Measurements from ENCODE around the gene CAMKMT.

Gene CAMKMT

DNA sequence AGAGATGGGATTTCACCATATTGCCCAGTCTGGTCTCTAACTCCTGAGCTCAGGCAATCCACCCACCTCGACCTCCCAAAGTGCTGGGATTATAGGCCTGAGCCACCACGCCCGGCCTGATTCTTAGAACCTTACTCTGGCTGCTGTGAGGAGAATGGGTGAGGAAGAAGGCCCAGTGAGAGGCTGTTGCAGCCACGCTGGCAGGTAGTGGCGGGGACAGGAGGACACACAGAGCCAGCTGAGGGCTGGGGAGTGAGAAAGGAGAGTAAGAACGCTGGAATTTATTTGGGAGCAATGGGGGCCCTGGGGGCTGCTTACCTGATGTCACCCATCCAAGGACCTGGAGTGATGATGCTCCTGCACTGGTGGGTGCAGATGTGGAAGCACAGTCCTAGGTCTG lies 425.9 kb downstream of the CAMKMT start:
- in situ Hi-C loops (cut with MboI; ENCODE audit: low sequenced_read_pairs): no loop called here

DNA sequence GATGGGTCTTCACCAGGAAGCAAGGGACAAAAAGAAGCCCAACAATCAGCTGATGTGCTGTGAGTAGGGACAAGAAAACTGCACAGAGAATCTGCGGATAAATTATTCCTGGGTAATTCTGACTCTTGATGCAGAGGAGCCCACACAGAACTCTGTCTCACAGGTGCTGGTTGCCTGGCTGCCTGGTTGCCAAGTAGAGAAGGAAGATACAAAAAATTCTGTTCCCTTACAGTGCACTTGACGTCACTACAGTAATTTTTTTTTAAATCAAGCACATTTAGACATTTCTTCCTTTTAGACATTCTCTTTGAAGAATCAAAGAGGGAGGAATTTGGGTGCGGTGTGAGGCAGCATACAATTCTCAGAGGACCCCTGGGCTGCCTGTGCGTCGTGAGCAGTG lies 427.7 kb downstream of the CAMKMT start:
- in situ Hi-C loops (cut with MboI; ENCODE audit: low sequenced_read_pairs): no loop called here

DNA sequence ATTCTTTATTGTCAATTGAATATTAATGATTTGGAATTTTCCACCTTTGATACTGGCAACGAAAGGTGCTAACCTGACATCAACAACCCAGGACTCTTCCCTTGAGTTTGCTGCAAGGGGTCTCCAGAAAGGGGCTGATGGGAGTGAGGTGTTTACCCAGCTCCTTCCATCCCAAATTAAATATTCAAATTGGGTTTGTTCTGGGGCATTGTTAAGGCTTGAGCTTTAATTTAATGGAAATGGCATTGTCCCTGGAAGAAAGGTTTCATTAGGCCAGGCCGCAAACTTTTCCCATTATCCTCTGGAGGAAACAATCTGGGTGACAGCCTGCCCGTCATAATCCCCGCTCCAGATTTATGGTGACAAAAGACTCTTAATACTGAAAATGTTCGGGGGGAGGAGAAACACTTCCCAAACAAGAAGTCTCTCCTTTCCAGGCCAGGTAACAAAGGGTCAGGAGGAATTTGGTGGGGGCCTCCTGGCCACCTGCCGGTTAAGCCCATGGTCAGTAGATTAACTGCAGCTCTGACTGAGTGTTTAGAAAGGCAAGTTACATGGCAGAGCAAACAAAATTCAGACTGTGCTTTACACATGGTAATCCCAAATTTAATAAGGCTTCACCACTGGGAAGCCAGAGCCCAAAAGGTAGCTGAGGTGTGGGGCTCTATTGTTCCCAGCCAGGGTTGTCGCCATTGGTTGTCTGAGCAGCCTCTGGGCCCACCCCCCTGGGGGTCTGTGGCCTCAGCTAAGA lies 428.4 kb downstream of the CAMKMT start:
- in situ Hi-C loops (cut with MboI; ENCODE audit: low sequenced_read_pairs): no loop called here

DNA sequence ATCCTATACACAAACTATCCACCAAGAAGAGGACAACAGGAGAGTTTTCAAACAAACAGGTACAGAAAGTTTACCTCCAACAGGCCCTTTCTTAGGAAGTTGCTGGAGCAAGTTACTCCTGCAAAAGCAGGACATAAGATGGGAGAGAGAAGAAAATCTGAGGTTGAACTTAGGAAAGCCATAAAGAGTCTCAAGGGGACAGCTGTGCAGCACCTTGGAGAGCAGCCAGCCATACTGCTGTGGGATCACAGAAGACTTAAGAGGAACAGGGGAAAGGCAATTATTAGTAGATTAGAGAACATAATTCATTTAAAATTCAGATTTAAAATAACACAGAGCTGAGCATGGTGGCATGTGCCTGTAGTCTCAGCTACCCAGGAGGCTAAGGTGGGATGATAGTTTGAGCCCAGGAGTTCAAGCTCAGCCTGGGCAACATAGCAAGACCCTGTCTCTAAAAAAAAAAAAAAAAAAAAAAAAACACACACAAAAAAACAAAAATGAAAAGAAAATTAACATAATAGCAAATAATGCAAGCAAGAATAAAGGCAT lies 431.6 kb downstream of the CAMKMT start:
- in situ Hi-C loops (cut with MboI; ENCODE audit: low sequenced_read_pairs): no loop called here

DNA sequence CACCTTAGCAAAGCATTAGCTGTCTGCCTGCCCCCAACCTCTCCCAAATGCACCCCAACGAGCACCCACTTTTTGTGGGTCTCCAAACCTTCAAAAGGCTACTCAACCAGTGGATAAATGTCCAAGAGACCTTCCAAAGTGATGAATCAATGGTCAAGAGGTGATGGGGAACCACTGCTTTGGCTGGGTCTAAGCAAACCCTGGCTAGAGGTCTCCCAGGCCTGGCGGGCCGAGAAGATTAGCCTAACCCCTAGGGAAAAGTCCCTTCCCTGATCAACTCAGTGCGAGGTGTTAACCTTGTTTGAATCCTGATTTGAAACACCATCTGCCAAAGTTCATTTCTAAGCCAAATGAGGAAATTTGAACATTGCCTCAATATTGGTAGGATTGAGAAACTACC lies 435.0 kb downstream of the CAMKMT start:
- in situ Hi-C loops (cut with MboI; ENCODE audit: low sequenced_read_pairs): no loop called here

DNA sequence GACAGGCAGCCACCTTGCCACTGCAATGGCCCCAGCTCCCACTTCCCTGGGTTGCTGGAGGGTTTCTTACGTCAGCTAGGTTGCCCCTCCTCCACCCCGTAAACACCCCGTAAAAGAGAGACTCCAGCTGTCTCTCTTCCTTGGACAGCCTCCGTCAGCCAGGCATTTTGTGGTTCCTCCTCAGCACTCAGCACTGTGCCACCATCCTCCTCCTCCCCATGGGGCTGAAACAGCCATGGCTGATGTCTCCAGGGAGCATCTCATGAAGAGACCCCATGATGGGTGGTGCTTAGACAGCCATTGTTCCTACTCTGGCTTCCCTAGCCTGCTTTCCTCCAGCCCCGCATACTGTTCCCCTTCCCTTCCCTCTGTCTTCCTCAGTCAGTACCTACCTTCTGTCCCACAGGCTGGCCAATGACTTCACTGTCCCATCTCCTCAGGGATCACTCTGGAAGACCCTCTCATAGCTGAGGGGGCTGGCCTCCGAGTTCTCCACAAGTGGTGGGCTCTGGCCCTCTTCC lies 436.5 kb downstream of the CAMKMT start:
- in situ Hi-C loops (cut with MboI; ENCODE audit: low sequenced_read_pairs): no loop called here

DNA sequence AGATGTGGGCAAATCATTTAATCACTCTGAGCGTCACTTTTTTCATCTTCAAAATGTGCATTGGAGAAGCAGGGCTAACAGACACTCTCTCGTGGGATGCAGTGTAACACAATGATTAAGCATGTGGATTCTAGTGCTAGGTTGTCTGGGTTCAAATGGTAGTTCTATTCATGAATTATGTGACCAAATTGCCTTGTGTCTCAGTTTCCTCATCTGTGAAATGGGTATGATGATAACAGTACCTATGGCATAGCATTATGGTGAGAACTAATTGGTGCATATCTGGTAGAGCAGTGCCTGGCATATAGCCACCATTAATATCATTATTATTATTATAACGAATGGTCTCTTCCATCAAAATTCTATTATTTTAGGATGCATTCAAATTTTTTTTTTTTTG lies 437.4 kb downstream of the CAMKMT start:
- in situ Hi-C loops (cut with MboI; ENCODE audit: low sequenced_read_pairs): no loop called here

DNA sequence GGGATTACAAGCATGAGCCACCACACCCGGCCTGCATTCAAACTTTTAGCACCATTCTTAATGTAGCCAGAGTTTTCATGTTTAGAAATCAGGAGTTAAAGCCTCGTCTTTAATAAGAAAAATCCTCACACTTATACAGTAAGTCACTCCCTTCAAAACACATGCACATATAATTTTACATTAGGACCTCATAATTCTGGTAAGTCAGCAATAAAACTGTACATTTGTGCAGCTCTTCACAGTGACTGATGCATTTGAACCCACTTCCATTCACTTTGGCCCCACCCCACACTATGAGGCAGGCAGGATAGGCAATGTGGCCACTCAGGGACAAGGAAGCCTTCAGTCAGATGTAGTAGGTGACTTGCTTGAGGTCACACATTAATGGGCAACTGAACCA lies 438.0 kb downstream of the CAMKMT start:
- in situ Hi-C loops (cut with MboI; ENCODE audit: low sequenced_read_pairs): no loop called here

DNA sequence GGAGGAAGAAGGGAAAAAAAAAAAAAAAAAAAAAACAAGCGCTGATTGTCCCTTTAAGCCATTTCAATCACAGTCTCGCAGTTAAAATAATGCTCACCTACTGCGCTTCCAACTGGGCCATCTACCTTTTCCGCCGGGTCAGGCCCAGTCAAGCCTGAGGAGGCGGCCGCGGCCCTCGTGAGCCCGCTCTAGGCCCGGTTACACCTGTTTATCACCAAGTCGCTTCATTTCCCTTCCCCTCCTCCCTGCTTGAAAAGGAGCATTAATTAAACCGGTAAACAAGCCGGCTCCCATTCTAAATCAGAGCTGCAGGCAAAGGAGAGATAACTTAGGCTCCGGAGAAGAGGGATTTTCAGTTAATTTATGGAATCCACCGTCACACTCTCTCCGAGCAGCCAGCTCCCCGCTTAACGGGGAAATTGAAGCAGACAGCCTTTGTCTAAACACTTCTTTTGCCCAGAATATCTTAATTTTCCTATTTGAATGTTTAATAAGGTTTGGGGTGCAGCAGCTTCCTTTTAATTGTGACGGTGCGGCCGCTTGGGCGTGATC lies 439.6 kb downstream of the CAMKMT start:
- in situ Hi-C loops (cut with MboI; ENCODE audit: low sequenced_read_pairs): no loop called here

DNA sequence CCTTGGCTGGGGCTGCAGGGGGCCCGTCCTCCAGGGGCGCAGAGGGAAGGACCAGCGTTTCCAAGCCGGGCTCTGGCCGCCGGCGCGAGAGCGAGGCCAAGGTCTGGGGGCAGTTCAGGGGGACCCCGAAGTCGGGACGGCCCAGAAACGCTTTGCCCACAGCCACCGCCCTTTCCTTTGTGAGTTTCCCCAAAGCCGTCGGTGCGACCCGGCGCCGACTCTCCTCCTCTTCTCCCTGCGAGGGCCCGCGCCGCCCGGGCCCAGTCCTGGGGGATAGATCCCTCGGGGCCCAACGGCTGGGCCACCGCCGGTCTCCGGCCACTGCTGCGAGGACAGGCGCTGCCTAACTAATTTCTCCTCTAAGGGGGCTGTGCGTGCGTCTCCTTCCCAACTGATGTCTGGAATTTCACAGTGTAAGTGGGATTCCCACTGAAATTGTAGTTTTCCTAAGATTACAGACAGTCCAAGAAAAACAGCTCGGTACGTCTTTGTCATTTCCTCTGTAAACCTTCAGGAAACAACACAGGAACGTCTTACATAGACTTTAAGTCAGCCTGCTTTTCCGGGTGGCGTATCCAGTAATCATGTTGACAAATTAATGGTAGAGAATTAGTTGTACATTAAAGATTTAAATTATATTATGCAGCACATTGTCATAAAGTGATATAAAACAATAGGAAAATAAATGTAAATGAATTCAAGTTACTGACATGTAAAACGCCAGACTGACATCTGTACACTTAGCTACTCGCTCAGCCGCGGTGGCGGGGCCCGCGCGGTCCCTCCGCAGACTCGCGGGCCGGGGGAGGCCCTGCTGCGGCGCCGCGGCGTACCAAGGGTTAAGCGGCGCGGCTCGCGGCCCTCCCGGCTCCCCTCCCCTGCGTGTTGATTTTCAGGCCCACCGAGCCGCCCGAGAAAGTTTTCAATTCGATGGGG lies 440.4 kb downstream of the CAMKMT start:
- in situ Hi-C loops (cut with MboI; ENCODE audit: low sequenced_read_pairs): no loop called here

DNA sequence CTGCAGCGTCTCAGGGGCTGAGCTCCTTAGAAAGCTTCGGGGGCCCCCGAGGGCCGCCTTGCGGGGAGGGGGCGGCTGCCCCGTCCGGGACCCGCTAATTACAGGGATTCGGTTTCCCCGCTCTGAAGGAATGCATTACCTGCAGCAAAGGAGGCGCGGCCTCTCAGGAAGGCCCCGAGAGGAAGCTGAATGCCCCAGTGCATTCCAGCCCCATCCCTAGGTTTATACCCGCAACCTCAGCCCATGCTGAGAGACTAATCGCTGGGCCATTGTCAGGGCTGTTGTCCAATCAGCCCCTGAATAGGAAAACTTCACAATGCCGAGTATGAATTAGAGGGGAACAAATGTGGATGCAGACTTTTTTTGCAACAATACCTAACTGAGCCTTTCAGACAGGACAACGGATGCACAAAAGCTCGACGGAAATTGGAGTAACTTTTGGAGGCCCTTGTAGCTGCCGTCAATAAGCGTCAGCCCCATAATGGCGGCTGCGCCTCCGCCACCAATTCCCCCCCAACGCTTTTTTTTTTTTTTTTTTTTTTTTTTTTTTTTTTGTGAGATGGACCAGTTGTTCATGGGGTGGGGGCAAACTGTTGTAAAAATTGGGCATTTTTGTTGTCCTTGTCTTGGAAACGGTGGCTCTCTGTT lies 441.2 kb downstream of the CAMKMT start:
- in situ Hi-C loops (cut with MboI; ENCODE audit: low sequenced_read_pairs): no loop called here

DNA sequence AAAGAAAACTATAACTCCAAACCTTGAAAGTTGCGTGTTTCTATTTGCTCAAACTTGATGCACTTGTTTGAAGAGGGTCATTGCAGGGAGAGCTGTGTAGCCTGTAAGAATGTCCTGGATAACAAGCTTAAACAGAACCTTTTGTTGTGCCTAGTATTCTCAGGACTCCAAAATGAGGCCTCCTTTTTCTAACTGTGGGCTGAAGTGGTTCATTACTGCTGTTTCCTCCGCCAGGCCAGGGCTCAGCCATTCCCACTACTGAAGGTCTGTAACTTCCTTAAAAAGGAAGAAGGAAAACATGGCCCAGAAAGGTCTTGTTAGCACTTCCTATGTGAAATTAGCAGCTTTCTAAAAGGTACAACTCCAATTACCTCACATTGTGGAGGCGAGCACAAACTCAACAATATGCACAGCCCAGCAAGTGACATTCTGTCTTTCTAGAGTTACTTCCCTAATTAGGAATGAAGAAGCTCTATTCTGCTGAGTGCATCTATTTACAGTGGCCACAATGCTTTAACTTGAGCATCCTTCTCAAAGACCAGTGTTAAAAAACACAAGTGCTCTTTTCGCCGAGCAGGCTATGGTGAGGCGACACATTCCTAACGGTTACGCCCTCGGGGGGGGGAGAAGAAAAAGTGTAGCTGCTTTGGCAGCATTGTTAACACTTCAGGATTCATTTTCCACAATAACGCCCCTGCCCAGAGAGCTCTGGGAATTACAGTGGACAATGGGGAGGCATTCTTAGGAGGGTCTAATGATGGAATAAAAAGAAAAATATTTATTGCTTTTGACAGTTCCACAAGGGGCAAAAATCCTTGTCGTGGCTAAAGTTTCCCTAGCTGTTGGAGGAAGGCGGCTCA lies 442.9 kb downstream of the CAMKMT start:
- in situ Hi-C loops (cut with MboI; ENCODE audit: low sequenced_read_pairs): no loop called here

DNA sequence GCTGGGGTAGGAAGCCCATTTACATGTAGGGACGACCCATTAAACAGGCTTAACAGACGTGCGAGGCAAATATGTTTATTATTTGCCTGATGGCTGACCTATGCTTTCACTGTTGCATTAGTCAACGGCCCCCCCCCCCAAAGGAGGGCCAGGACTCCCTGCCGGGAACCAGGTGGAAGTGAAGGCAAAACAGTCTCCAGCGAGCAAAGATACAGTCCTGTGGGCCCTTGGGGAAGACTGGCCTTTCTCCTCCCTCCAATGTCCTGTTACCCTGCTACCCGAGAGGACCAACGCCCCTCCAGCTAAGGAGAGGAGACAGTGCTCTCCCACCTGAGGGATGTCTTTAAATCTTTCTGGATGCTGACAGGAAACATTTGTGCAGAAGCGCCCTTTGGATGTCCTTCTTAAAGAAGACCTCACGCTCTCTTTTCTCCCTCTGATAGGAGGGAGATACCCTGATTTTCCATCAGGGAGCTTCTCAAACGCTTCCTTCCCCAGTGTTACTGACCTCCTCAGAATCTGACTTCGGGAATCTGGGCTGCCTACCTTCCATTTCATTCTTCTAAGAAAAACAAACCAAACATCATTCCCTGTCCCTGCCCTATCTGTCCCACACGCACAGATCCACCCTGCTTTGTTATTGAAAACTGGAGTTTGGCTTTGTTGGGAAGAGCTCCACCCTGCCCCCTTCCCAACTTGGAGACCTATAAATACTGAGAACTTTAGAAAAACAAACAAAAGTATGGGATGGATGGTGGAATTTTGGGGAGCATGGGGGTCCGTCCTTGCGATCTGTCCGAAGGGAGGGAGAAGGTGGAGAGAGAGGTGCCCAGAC lies 443.9 kb downstream of the CAMKMT start:
- in situ Hi-C loops (cut with MboI; ENCODE audit: low sequenced_read_pairs): no loop called here

DNA sequence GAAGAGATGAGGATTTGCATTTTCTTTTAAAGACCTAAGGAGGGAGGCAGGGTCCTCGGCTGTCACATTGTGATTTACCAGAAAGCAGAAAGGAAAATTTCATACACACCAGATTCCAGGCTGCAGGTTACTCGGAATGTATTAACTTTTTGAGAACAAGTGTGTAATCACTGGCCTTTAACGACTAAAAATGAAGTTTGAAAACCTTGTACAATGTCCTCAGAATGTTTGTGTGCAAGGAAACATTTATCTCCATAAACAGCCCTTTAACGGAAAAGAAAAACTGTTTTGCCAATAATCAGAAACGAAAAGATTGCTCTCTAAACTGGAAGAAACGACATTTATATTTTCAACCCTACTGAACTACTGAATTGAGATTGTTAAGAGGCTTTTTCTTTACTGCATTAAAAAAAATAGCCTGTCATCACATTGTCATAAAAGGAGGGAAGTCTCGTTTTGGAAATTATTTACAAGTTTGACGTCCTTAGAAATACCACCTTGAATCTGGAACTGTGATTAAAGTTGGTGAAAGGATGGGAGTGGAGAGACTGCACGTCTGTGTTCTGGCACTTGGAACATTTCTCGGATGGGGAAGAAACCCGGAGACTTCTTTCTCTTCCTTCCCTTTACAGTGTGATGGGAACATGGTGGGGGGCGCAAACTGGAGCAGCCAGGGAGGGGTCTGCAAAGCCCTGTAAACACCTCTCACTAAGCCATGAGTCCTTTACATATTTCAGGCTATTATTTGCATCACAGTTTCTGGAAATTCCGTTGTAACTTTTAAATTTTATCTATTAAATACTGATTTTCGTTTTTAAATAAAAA lies 445.7 kb downstream of the CAMKMT start:
- in situ Hi-C loops (cut with MboI; ENCODE audit: low sequenced_read_pairs): no loop called here

DNA sequence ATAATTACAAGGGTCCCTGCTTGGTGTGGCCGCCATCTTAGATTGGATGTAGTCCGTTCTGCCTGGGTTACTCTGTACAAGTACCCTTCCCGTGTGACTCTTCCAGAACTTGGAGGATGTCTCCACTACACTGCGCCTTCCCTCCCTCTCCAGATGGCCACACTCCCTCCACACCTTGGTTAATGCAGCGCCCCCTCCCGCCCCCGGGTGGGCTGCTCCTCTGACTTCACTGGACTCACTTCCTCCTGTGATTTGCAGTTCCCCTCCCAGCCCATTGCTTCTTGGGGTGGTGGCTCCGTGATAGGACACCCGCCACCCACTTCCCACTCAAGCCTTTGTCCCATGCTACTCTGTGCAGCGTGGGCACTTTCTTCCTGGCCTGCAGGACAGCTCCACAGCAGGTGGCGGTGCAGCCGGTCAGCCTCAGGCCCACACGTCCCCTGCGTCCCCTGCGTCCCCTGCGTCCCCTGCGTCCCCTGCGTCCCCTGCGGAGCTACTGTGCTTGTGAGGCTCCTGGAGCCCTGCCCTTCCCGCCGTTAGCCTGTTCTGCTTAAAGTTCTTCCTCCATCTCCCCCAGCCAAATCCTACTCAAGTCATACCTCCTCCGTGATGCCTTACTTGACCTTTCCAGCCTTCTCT lies 449.3 kb downstream of the CAMKMT start:
- in situ Hi-C loops (cut with MboI; ENCODE audit: low sequenced_read_pairs): no loop called here

DNA sequence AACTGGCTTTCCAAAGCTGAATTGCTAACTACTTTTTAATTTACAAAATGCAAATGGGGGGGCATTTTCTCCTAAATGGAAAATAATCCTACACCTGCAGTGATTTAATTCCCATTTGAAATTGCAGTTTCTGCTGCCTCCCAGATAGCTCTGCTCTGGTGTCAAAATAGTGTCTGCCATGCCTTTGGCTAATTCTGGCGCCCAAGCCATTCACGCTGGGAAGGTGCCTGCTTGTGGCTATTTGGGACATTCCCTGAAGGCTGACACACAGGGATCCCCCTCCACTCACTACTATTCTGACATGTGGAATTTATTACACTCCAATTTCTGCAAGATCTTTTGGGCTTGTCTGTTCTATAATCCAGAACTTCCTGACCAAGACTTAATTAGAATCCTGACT lies 451.4 kb downstream of the CAMKMT start:
- in situ Hi-C loops (cut with MboI; ENCODE audit: low sequenced_read_pairs): no loop called here

DNA sequence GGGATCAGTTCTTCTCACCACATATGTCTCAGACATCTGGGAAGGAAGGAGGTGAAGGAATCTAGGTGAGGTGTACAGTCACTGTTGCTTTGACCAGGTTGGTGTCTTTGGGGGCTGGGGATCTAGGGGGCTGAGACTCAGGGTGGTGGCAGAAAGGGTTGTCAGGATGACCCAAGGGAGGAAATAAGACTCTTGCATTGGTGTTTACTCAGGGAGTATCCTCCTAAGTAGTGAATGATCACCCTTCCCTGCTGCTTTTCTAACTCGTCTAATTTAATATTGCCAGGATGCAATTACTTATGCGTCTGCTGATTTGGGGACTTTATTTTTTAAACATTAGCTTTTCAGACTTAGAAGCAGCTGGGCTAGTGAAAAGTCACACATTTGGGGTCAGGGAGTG lies 451.9 kb downstream of the CAMKMT start:
- in situ Hi-C loops (cut with MboI; ENCODE audit: low sequenced_read_pairs): no loop called here

DNA sequence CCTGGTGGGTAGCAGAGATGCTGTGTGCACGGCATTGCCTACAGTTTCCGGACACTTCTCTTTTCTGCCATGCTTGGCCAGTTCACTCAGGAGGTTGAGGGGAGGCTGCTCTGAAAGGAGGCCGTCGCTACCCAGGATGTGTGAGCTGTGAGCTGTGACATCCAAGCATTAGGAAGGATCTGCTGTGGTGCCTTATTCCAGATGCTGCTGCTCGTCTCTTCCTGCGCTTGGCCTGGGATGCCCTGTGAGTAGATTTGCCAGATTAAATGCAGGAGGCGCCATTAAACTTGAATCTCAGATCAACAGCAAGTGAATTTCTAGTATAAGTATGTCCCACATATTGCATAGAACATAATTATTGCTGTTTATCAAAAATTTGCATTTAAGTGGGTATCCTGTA lies 455.5 kb downstream of the CAMKMT start:
- in situ Hi-C loops (cut with MboI; ENCODE audit: low sequenced_read_pairs): no loop called here

All from HL-60/S4 treated with retinoic acid at 250 ng/mL for 4 days and 3 days (cell line).